Thoracic aorta (tissue), 2 donors: ENCODE measurements around the gene NSFL1C. TPM values are rescaled to one million over a fixed set of nuclear protein-coding genes. Genes with fewer than 3 reads are reported as not detected.

Source experiments
- ATAC-seq: fragments of 150-250 bp; one replicate; pipeline ENCODE4 v1.8.0; 2017; ENCODE audit warnings: low read depth; ENCODE audit not compliant: insufficient number of reproducible peaks, low FRiP score
- DNase-seq: peaks from one replicate; pipeline ENCODE4 v3.0.0-alpha.2; 2020; ENCODE audit warnings: low spot score
- H3K27ac ChIP-seq, 2 donors: fragments of 200-600 bp; sonication (generic); 1 replicate in 1 of 2; 2 replicates in 1 of 2; pipeline ENCODE4 v1.5.1; 2016; ENCODE audit warnings: mild to moderate bottlenecking in 2 of 2, moderate library complexity in 2 of 2
- H3K27me3 ChIP-seq: fragments of 200-600 bp; sonication (generic); replicated peaks from 2 replicates; pipeline ENCODE4 v1.6.0; 2016; ENCODE audit warnings: mild to moderate bottlenecking; ENCODE audit not compliant: insufficient read depth
- H3K36me3 ChIP-seq: fragments of 200-600 bp; sonication (generic); one replicate; pipeline ENCODE4 v1.5.1; 2016
- H3K4me1 ChIP-seq, 2 donors: fragments of 200-600 bp; sonication (generic); 1 replicate in 1 of 2; 2 replicates in 1 of 2; pipeline versions ENCODE4 v1.5.1 to v1.6.0; 2016; ENCODE audit warnings: low read depth in 2 of 2, mild to moderate bottlenecking in 1 of 2; ENCODE audit not compliant: control insufficient read depth in 1 of 2
- H3K4me3 ChIP-seq: fragments of 200-600 bp; sonication (generic); 2 replicates; pipeline ENCODE4 v1.5.1; 2016; ENCODE audit warnings: mild to moderate bottlenecking
- H3K9me3 ChIP-seq: fragments of 200-600 bp; sonication (generic); 2 replicates; pipeline ENCODE4 v1.5.1; 2016
- CTCF ChIP-seq: fragments of 200-600 bp; sonication (generic); IDR thresholded peaks from one replicate; pipeline ENCODE4 v1.5.1; 2019; ENCODE audit warnings: antibody characterized with exemption
- total RNA-seq, 2 donors: library from RNA; depleted of rRNA; stranded (reverse); fragments of >200 nt; gene quantifications; one replicate each; pipeline versions ENCODE4 v1.1.0 to v1.2.3, GENCODE V29; 2016

Gene NSFL1C
- total RNA-seq, 2 donors from 2014 or later: 26.9 to 49.7 TPM

- Histone ChIP-seq H3K4me1 (no peaks in the 10 kb centered on the region), H3K4me3 (no peak overlapping the region), H3K9me3 (no peaks in the 10 kb centered on the region), H3K36me3 (no peaks in the 10 kb centered on the region), H3K27ac (no peak overlapping the region), H3K27me3 (no peaks in the 10 kb centered on the region)
- no peak for TF ChIP-seq CTCF
- DNase-seq (no peak), ATAC-seq (no peak)
Observed at GRCh38 chr20:1479831-1480595, 13.4 kb upstream of the NSFL1C start.

- Histone ChIP-seq H3K27me3 (no peaks in the 10 kb centered on the region), H3K36me3 (no peaks in the 10 kb centered on the region), H3K4me1 (no peaks in the 10 kb centered on the region), H3K9me3 (no peaks in the 10 kb centered on the region), H3K27ac (no peak overlapping the region), H3K4me3 (no peak overlapping the region)
- TF ChIP-seq CTCF: no peak
- DNase-seq (no peak), ATAC-seq (no peak)
Observed at GRCh38 chr20:1478566-1478965, 11.9 kb upstream of the NSFL1C start.

- H3K27ac ChIP-seq: no peak overlapping the region
- H3K9me3 ChIP-seq: no peaks in the 10 kb centered on the region
- no peaks in the 10 kb centered on the region for H3K36me3 ChIP-seq
- no peaks in the 10 kb centered on the region for H3K4me1 ChIP-seq
- no peak for DNase-seq
- TF ChIP-seq CTCF: no peak
- ATAC-seq: no peak
- H3K4me3 ChIP-seq: no peak overlapping the region
- no peaks in the 10 kb centered on the region for H3K27me3 ChIP-seq
Observed at GRCh38 chr20:1477896-1478490, 11.3 kb upstream of the NSFL1C start.

- H3K4me3 ChIP-seq: no peak overlapping the region
- ATAC-seq (no peak), DNase-seq (no peak)
- H3K9me3 ChIP-seq: no peaks in the 10 kb centered on the region
- peaks cover 4 to 6% of the 10 kb centered on the region in 2 donors for H3K4me1 ChIP-seq
- no peak for TF ChIP-seq CTCF
- H3K36me3 ChIP-seq: no peaks in the 10 kb centered on the region
- H3K27ac ChIP-seq: no peak overlapping the region
- H3K27me3 ChIP-seq: no peaks in the 10 kb centered on the region
Observed at GRCh38 chr20:1474817-1475603, 8.4 kb upstream of the NSFL1C start.

- no peak for TF ChIP-seq CTCF
- DNase-seq: no peak
- no peak for ATAC-seq
Observed at GRCh38 chr20:1474325-1474724, 7.7 kb upstream of the NSFL1C start.

More at GRCh38 chr20:1474325-1474724, 7.7 kb upstream of the NSFL1C start:
- H3K9me3 ChIP-seq: no peaks in the 10 kb centered on the region
- no peak overlapping the region for H3K4me3 ChIP-seq
- no peaks in the 10 kb centered on the region for H3K36me3 ChIP-seq
- peaks cover 9 to 11% of the 10 kb centered on the region in 2 donors for H3K4me1 ChIP-seq
- no peaks in the 10 kb centered on the region for H3K27me3 ChIP-seq
- H3K27ac ChIP-seq: no peak overlapping the region
